Gastroesophageal sphincter (tissue), 4 donors: Measurements from ENCODE around the gene ZDHHC3. TPM values are rescaled to one million over a fixed set of nuclear protein-coding genes. Genes with fewer than 3 reads are reported as not detected.

Experiments
- ATAC-seq: fragments of 150-250 bp; one replicate; pipeline ENCODE4 v1.9.1; 2016; ENCODE audit warnings: mild to moderate bottlenecking, moderate library complexity
- H3K27ac ChIP-seq, 4 donors: fragments of 200-600 bp; sonication (generic) in 3 of 4; 1 replicate in 3 of 4; 2 replicates in 1 of 4; pipeline ENCODE4 v1.5.1; 2016 to 2019
- H3K27me3 ChIP-seq: fragments of 200-600 bp; sonication (generic); one replicate; pipeline ENCODE4 v1.5.1; 2019
- H3K36me3 ChIP-seq, 2 donors: fragments of 200-600 bp; sonication (generic); one replicate each; pipeline ENCODE4 v1.5.1; 2019; ENCODE audit warnings: control low read depth in 1 of 2
- H3K4me1 ChIP-seq, 3 donors: fragments of 200-600 bp; sonication (generic); 1 replicate in 2 of 3; 2 replicates in 1 of 3; pipeline ENCODE4 v1.5.1; 2016 to 2019; ENCODE audit warnings: control low read depth in 2 of 3
- H3K4me3 ChIP-seq, 2 donors: fragments of 200-600 bp; sonication (generic); one replicate each; pipeline ENCODE4 v1.5.1; 2019; ENCODE audit warnings: mild to moderate bottlenecking in 1 of 2, moderate library complexity in 1 of 2
- H3K9me3 ChIP-seq, 3 donors: fragments of 200-600 bp; sonication (generic); one replicate each; pipeline ENCODE4 v1.5.1; 2017 to 2019; ENCODE audit warnings: control low read depth in 2 of 3
- CTCF ChIP-seq, 4 experiments: fragments of 200-600 bp in 2 of 4; fragments of 450-650 bp in 2 of 4; sonication (generic) in 1 of 4; IDR thresholded peaks; one replicate each; pipeline ENCODE4 v1.5.1; 2017 to 2019; ENCODE audit warnings: antibody characterized with exemption in 4 of 4, mild to moderate bottlenecking in 2 of 4, moderate library complexity in 2 of 4
- EP300 ChIP-seq: sonication (generic); formaldehyde crosslinking; IDR thresholded peaks from one replicate; pipeline ENCODE4 v1.6.1; 2017; ENCODE audit warnings: antibody characterized with exemption, mild to moderate bottlenecking
- POLR2A ChIP-seq, 2 donors: fragments of 450-650 bp; IDR thresholded peaks; one replicate each; pipeline ENCODE4 v1.6.1; 2017; ENCODE audit warnings: antibody characterized with exemption in 2 of 2, mild to moderate bottlenecking in 2 of 2, moderate library complexity in 1 of 2
- POLR2AphosphoS5 ChIP-seq: sonication (generic); formaldehyde crosslinking; IDR thresholded peaks from one replicate; pipeline ENCODE4 v1.6.1; 2017; ENCODE audit warnings: antibody characterized with exemption
- WGBS, 2 donors: methylation state at CpG; one replicate each; pipeline ENCODE4 v1.1.5; 2018; ENCODE audit warnings: low coverage in 1 of 2; 5-methylcytosine and 5-hydroxymethylcytosine counted together
- total RNA-seq, 4 donors: library from RNA; depleted of rRNA; stranded (reverse); fragments of >200 nt; gene quantifications; one replicate each; pipeline ENCODE4 v1.1.0, GENCODE V29; 2016

ZDHHC3 gene
- total RNA-seq, 4 donors from 2014 or later = 66.6 to 91.2 (median 78.5) TPM

GRCh38 chr3:45003406-45003805 is 27.4 kb upstream of the ZDHHC3 start:
- no peaks in the 10 kb centered on the region for H3K4me1 ChIP-seq
- ATAC-seq = no peak
- TF ChIP-seq CTCF (IDR thresholded peaks at IDR 0.05) (no peak), POLR2A (IDR thresholded peaks at IDR 0.05) (no peak), POLR2AphosphoS5 (no peak), EP300 (no peak)
- no peak overlapping the region for H3K27ac ChIP-seq
- no peaks in the 10 kb centered on the region for H3K27me3 ChIP-seq
- peaks cover 0 to 5% (median 0%) of the 10 kb centered on the region in 3 donors for H3K9me3 ChIP-seq
- H3K4me3 ChIP-seq = no peak overlapping the region
- H3K36me3 ChIP-seq = peaks cover 0 to 93% of the 10 kb centered on the region in 2 donors

- no peaks in the 10 kb centered on the region for H3K4me1 ChIP-seq
- H3K9me3 ChIP-seq = peaks cover 0 to 5% (median 0%) of the 10 kb centered on the region in 3 donors
- ATAC-seq = no peak
- no peak overlapping the region for H3K27ac ChIP-seq
- TF ChIP-seq CTCF (IDR thresholded peaks at IDR 0.05) (no peak), POLR2AphosphoS5 (no peak), POLR2A (IDR thresholded peaks at IDR 0.05) (no peak)
- peaks cover 0 to 93% of the 10 kb centered on the region in 2 donors for H3K36me3 ChIP-seq
- WGBS, 2 donors = 93% methylated on average over 3 of the region's 3 CpGs; no CpG with 5 or more reads in 1 of the 2 donors
- no peaks in the 10 kb centered on the region for H3K27me3 ChIP-seq
- no peak overlapping the region for H3K4me3 ChIP-seq
These were observed 26.7 kb upstream of the ZDHHC3 start for GRCh38 chr3:45002720-45003119.

GRCh38 chr3:45002139-45002660 is 26.2 kb upstream of the ZDHHC3 start:
- no peak overlapping the region for H3K4me3 ChIP-seq
- no peak for ATAC-seq
- H3K9me3 ChIP-seq = peaks cover 0 to 5% (median 0%) of the 10 kb centered on the region in 3 donors
- peaks cover 0 to 93% of the 10 kb centered on the region in 2 donors for H3K36me3 ChIP-seq
- no peak for TF ChIP-seq POLR2AphosphoS5
- no peak for TF ChIP-seq CTCF (IDR thresholded peaks at IDR 0.05)
- no peak for TF ChIP-seq EP300
- no peak for TF ChIP-seq POLR2A (IDR thresholded peaks at IDR 0.05)
- no peaks in the 10 kb centered on the region for H3K4me1 ChIP-seq
- H3K27me3 ChIP-seq = no peaks in the 10 kb centered on the region
- no peak overlapping the region for H3K27ac ChIP-seq
- WGBS, 2 donors = 62 to 65% methylated on average over 2 of the region's 2 CpGs

- 82 to 95% methylated on average over 3 of the region's 3 CpGs for WGBS, 2 donors
- H3K4me3 ChIP-seq = no peak overlapping the region
- H3K9me3 ChIP-seq = peaks cover 0 to 5% (median 0%) of the 10 kb centered on the region in 3 donors
- H3K27me3 ChIP-seq = no peaks in the 10 kb centered on the region
- no peaks in the 10 kb centered on the region for H3K4me1 ChIP-seq
- H3K36me3 ChIP-seq = peaks cover 0 to 93% of the 10 kb centered on the region in 2 donors
- no peak for ATAC-seq
- TF ChIP-seq POLR2A (IDR thresholded peaks at IDR 0.05) = no peak
- TF ChIP-seq EP300 = no peak
- TF ChIP-seq POLR2AphosphoS5 = no peak
- no peak for TF ChIP-seq CTCF (IDR thresholded peaks at IDR 0.05)
- H3K27ac ChIP-seq = no peak overlapping the region
These were observed 25.8 kb upstream of the ZDHHC3 start for GRCh38 chr3:45001738-45002137.

GRCh38 chr3:45000823-45001222 is 24.8 kb upstream of the ZDHHC3 start:
- H3K4me3 ChIP-seq = no peak overlapping the region
- H3K9me3 ChIP-seq = peaks cover 0 to 5% (median 0%) of the 10 kb centered on the region in 3 donors
- 90% methylated on average over 3 to 4 of the region's 4 CpGs for WGBS, 2 donors
- TF ChIP-seq CTCF (IDR thresholded peaks at IDR 0.05) (no peak), POLR2A (IDR thresholded peaks at IDR 0.05) (no peak), EP300 (no peak), POLR2AphosphoS5 (no peak)
- H3K27me3 ChIP-seq = no peaks in the 10 kb centered on the region
- H3K4me1 ChIP-seq = peaks cover 0 to 3% (median 0%) of the 10 kb centered on the region in 3 donors
- no peak for ATAC-seq
- H3K36me3 ChIP-seq = peaks cover 0 to 95% of the 10 kb centered on the region in 2 donors
- no peak overlapping the region for H3K27ac ChIP-seq
